DND-41 (cell line): ENCODE results near the gene RNU2-1.
"Not testable (repeated sequence)": the region's sequence is repeated elsewhere in the genome, so short reads cannot be mapped to it uniquely, and the experiment has no call there.

ENCODE experiments used
- ATAC-seq: fragments of 200-7000 bp; cut with Tn5 transposase; 3 replicates; pipeline ENCODE4 v1.9.1; 2021; ENCODE audit warnings: low read depth; ENCODE audit not compliant: insufficient read depth
- DNase-seq: peaks from one replicate; pipeline ENCODE4 v3.0.0-alpha.2; 2020
- H2AFZ ChIP-seq: 2 replicates; pipeline ENCODE4 v1.6.0; 2012; ENCODE audit warnings: low read depth, low read length
- H3K27ac ChIP-seq: 2 replicates; pipeline ENCODE4 v1.5.1; 2012; ENCODE audit warnings: low read length, inconsistent platforms
- H3K27me3 ChIP-seq: fragments of 200-600 bp; sonication (generic); 2 replicates; pipeline ENCODE4 v1.6.0; 2012; ENCODE audit warnings: low read length, mild to moderate bottlenecking, inconsistent platforms; ENCODE audit not compliant: insufficient read depth, poor library complexity
- H3K36me3 ChIP-seq: 2 replicates; pipeline ENCODE4 v1.5.1; 2012; ENCODE audit warnings: low read length, inconsistent platforms; ENCODE audit not compliant: insufficient read depth
- H3K4me1 ChIP-seq: 2 replicates; pipeline ENCODE4 v1.5.1; 2012; ENCODE audit warnings: mild to moderate bottlenecking, low read length; ENCODE audit not compliant: insufficient read depth
- H3K4me2 ChIP-seq: 2 replicates; pipeline ENCODE4 v1.6.0; 2012; ENCODE audit warnings: mild to moderate bottlenecking, moderate library complexity, low read length, inconsistent platforms; ENCODE audit not compliant: insufficient read depth
- H3K4me3 ChIP-seq, 2 experiments: fragments of 200-600 bp in 1 of 2; shearing (Covaris generic) in 1 of 2; 2 replicates each; pipeline ENCODE4 v1.5.1; 2012 to 2016; ENCODE audit warnings: inconsistent platforms in 2 of 2, low read length in 2 of 2, mild to moderate bottlenecking in 2 of 2, low read depth in 1 of 2, moderate library complexity in 1 of 2
- H3K79me2 ChIP-seq: 2 replicates; pipeline ENCODE4 v1.6.0; 2012; ENCODE audit warnings: low read length, inconsistent platforms; ENCODE audit not compliant: insufficient read depth
- H3K9ac ChIP-seq: 2 replicates; pipeline ENCODE4 v1.6.0; 2012; ENCODE audit warnings: low read depth, mild to moderate bottlenecking, inconsistent platforms, low read length, moderate library complexity
- H3K9me3 ChIP-seq: 2 replicates; pipeline ENCODE4 v1.5.1; 2012; ENCODE audit warnings: low read length, moderate library complexity, mild to moderate bottlenecking, inconsistent platforms; ENCODE audit not compliant: insufficient read depth, severe bottlenecking
- H4K20me1 ChIP-seq: 2 replicates; pipeline ENCODE4 v1.6.0; 2012; ENCODE audit warnings: low read length; ENCODE audit not compliant: insufficient read depth
- EZH2 ChIP-seq: IDR thresholded peaks from 3 replicates; pipeline ENCODE4 v1.6.1; 2012; ENCODE audit warnings: borderline replicate concordance, low read depth, mild to moderate bottlenecking, moderate library complexity, low read length, inconsistent platforms; ENCODE audit not compliant: severe bottlenecking
- TF ChIP-seq, protein P1 (sequence below): IDR thresholded peaks from 2 replicates; pipeline ENCODE4 v1.5.1; 2012; ENCODE audit warnings: borderline replicate concordance, low read length, moderate library complexity, mild to moderate bottlenecking; ENCODE audit not compliant: poor library complexity, severe bottlenecking; ENCODE audit errors: extremely low read depth

Gene RNU2-1

DNA sequence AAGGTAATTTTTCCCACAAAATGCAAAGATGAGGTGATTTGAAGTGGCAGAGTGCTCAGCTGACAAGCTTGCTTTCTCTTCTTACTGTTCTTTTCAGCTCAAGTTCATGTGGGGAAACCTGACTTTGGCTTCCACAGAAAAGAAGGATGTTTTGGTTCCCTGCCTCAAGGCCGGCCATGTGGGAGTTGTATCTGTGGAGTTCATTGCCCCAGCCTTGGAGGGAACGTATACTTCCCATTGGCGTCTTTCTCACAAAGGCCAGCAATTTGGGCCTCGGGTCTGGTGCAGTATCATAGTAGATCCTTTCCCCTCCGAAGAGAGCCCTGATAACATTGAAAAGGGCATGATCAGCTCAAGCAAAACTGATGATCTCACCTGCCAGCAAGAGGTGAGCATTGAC lies 40.5 kb downstream of the RNU2-1 start:
- no peaks in the 10 kb centered on the region for H3K27me3 ChIP-seq
- H2AFZ ChIP-seq = no peak overlapping the region
- no peak overlapping the region for H3K9ac ChIP-seq
- ATAC-seq (no peak), DNase-seq (no peak)
- no peaks in the 10 kb centered on the region for H3K4me1 ChIP-seq
- TF ChIP-seq, protein P1, sequence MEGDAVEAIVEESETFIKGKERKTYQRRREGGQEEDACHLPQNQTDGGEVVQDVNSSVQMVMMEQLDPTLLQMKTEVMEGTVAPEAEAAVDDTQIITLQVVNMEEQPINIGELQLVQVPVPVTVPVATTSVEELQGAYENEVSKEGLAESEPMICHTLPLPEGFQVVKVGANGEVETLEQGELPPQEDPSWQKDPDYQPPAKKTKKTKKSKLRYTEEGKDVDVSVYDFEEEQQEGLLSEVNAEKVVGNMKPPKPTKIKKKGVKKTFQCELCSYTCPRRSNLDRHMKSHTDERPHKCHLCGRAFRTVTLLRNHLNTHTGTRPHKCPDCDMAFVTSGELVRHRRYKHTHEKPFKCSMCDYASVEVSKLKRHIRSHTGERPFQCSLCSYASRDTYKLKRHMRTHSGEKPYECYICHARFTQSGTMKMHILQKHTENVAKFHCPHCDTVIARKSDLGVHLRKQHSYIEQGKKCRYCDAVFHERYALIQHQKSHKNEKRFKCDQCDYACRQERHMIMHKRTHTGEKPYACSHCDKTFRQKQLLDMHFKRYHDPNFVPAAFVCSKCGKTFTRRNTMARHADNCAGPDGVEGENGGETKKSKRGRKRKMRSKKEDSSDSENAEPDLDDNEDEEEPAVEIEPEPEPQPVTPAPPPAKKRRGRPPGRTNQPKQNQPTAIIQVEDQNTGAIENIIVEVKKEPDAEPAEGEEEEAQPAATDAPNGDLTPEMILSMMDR = no peak
- no peak for TF ChIP-seq EZH2
- no peak overlapping the region for H3K4me2 ChIP-seq
- H3K27ac ChIP-seq = no peak overlapping the region
- no peak overlapping the region for H3K4me3 ChIP-seq
- H3K79me2 ChIP-seq = no peaks in the 10 kb centered on the region
- no peaks in the 10 kb centered on the region for H4K20me1 ChIP-seq
- H3K36me3 ChIP-seq = peaks cover 84% of the 10 kb centered on the region
- H3K9me3 ChIP-seq = no peaks in the 10 kb centered on the region

- not testable (repeated sequence) for H3K79me2 ChIP-seq, H3K4me2 ChIP-seq, ATAC-seq, H3K4me1 ChIP-seq, H3K27me3 ChIP-seq, H2AFZ ChIP-seq, H3K9ac ChIP-seq, DNase-seq, H3K27ac ChIP-seq, H3K4me3 ChIP-seq, H4K20me1 ChIP-seq, H3K9me3 ChIP-seq
- peaks cover 47% of the 10 kb centered on the region for H3K36me3 ChIP-seq
Observed at GRCh38 chr17:43186656-43187055, 47.1 kb downstream of the RNU2-1 start.

GRCh38 chr17:43183921-43184320 lies 49.9 kb downstream of the RNU2-1 start:
- no peaks in the 10 kb centered on the region for H3K27me3 ChIP-seq
- DNase-seq = no peak
- no peaks in the 10 kb centered on the region for H3K79me2 ChIP-seq
- H3K4me1 ChIP-seq = no peaks in the 10 kb centered on the region
- no peak overlapping the region for H3K27ac ChIP-seq
- H3K36me3 ChIP-seq = peaks cover 41% of the 10 kb centered on the region
- no peak for ATAC-seq
- TF ChIP-seq EZH2 = no peak
- TF ChIP-seq, protein P1 = no peak
- no peak overlapping the region for H3K4me3 ChIP-seq
- H3K9ac ChIP-seq = no peak overlapping the region
- no peak overlapping the region for H2AFZ ChIP-seq
- H3K4me2 ChIP-seq = no peak overlapping the region
- no peaks in the 10 kb centered on the region for H3K9me3 ChIP-seq
- H4K20me1 ChIP-seq = no peaks in the 10 kb centered on the region
